Kidney tubule cell (primary cell): Measurements from ENCODE around the gene NLRP1.

Source experiments
- DNase-seq: peaks from one replicate; pipeline ENCODE4 v3.0.0-alpha.2; 2018; ENCODE audit warnings: low spot score

The NLRP1 gene

DNA sequence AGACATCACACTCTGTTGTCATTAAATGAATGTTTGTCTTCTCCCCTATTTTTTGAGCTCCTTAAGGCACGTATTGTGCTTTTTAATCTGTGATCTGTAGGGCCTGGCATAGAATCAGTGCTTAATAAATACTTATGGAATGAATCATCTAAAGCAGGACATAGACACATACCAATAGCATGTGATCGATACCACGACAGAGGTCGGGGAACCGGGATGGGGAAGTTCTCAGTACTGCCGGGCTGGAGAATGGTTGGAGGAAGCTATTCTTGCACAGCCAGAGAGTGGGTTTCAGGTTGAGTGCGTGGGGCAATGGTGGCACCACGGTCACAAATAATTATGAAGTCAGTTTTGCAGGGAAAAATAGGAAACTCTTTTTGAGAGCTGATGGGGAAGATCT lies 26.8 kb downstream of the NLRP1 start:
- peak; percentile 89 for DNase-seq

DNA sequence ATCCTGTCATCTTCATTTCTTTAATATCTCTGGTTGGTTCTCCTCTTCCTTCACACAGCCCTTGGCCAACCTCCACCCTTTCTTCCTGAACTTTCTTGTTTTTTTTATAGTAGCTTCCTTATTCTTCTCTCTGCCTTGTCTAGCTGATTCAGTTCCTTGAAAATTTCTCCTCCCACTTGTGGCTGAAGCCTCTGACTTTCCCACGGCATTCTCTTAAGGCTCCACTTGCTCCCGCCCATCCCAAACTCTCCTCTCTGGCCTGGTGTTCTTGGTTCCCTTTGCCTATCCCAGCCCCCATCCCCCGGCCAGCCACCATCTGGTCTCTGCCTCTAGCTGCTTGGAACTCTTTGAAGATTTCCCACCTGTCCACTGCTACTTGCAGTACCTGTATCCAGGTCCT lies 29.1 kb downstream of the NLRP1 start:
- DNase-seq = peak; percentile 93

DNA sequence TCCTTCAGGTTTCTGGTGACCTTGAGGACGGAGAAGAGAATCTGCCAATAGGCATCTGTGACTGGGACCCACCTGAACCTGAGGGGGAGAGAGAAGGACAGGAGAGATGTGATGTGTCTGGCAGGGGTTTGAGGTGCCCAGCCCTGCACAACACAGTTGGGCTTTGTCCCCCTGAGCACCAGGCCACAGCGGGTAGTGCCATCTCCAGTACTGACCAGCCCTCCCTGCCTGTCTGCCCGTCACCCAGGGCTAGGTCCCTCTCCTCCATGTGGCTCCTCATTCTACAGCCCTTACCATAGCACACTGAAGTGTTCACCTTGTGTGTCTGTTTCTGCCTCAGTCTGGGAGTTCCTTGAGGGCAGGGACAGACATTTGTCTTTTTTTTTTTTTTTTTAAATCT lies 30.8 kb downstream of the NLRP1 start:
- DNase-seq = no peak

DNA sequence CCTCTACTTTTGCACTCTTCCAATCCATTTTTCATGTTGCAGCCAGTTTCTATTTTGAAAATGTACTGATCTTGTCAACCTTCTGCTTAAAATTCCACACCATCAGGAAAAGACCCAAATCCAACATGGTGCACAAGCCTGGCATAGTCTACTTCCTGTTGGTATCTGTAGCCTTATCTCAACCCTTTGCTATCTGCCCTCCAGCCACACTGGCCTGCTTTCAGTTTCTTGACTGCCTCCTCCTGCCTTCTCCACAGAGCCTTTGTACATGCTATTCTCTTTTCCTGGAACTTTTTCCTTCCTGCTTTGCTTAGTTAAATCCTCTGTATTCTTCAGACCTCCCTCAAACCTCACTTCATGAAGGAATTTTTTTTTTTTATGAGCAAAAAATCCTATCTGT lies 31.5 kb downstream of the NLRP1 start:
- DNase-seq = peak; percentile 13

DNA sequence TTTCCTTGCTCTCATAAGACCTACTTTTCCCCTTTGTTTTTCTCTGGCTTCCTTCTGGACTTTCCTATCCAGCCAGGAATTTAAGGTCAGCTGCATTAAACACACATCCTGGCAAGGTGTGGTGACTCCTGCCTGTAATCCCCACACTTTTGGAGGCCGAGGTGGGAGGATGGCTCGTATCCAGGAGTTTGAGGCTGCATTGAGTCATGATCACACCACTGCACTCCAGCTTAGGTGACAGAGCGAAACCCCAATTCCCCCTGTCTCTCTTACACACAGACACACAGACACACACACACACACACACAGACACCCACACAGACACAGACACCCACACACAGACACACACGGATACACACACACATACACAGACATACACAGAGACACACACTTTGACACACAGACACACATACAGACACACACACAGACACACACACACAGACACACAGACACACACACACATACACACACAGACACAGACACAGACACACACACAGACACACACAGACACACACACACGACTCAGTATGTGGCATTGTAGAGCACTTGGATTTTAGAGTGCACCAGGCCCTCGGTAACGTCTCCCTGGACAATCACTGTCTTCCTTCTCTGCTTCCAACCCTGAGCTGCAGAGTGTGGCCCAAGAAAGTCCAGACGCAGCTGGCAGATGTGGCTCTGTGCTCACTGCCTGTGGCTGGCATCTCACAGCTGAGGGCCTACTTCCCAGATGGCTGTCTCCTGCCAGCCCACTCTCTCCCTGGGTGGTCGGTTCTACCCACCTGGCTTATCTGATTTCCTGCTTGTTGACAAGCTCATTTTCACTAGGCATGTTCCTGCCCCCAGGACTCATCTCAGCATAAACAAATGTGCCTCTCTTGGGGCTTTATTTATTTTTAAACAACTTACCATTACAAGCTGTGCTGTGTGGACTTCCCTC lies 39.0 kb downstream of the NLRP1 start:
- peak; percentile 45 for DNase-seq

DNA sequence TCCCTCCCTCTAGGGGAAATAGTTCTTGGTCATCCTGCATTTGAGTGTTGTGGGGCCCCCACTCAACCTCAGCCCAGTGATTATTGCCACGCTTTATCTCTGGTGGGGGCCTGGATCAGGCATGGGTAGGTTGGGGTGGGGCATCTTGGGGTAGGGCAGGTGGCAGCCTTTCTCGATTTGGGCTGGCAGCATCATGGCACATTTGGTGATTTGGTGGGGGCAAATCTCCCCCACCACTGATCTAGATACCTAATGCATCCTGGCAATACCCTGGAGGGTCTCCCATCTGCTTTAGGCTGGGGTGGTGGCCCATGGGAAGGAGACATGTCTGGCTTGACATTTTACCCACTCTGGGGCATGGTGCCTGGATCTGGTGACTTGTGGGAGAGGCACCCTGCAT lies 40.2 kb downstream of the NLRP1 start:
- no peak for DNase-seq

DNA sequence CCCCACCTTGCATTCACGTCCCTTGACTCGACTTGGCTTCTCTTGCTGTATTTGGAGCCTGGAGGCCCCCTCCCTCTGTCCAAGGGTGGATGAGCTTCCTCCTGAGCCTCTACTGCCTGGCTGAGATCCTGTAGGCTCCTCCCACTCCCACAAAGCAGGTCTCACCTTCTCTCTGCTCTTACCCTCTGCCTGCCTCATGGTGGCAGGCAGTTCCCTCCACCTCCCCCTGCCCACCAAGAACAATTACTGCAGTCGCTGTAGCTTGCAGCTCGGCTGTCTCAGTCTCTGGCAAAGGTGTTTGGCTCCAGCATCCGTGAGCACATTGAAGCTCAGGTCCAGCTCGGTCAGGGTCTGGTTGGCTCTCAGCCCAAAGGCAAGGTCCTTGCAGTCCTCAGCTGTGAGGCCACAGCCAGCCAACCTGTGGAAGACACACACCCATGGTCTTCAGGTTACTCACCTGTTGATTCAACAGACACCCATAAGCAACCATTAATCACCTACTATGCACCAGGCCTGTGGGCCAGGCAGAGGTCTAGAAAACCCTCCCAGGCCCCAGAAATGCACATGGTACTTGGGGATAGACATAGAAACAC lies 42.6 kb downstream of the NLRP1 start:
- peak; percentile 9 for DNase-seq

DNA sequence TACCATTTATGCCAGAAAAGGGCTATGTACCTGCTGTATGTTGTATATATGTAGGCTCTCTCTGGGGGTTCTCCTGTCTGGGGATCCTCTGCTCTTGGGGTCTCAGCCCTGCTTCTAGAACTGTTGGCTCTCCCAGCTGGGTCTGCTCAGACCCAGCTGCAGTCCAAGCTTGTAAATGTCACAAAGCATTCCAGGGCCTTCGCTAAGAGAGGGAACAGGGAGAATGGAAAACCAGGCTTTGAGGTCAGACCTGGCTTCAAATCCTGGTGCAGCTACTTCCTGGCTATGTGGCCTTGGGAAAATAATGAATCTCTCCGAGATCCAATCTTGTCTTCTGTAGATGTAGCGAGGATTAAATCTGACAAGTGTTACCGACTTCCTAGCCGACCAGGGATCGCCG lies 44.0 kb downstream of the NLRP1 start:
- DNase-seq = no peak

DNA sequence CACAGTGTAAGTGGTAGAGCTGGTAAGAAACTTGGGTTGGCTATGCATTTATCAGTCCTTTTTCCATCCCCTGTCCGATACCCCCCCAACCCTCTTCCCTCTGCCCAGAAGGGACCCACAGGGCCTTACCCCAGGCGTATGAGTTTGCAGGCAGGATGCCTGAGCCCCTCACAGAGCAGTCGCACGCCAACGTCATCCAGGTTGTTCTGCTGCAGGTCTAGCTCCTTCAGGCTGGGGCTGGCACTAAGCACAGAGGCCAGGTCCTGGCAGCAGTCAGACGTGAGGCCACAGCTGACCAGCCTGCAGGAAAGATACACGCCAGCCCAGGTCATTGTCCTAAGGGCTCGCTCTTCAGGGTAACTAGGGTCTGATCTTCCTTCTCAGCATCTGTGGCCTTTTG lies 45.0 kb downstream of the NLRP1 start:
- DNase-seq = no peak

DNA sequence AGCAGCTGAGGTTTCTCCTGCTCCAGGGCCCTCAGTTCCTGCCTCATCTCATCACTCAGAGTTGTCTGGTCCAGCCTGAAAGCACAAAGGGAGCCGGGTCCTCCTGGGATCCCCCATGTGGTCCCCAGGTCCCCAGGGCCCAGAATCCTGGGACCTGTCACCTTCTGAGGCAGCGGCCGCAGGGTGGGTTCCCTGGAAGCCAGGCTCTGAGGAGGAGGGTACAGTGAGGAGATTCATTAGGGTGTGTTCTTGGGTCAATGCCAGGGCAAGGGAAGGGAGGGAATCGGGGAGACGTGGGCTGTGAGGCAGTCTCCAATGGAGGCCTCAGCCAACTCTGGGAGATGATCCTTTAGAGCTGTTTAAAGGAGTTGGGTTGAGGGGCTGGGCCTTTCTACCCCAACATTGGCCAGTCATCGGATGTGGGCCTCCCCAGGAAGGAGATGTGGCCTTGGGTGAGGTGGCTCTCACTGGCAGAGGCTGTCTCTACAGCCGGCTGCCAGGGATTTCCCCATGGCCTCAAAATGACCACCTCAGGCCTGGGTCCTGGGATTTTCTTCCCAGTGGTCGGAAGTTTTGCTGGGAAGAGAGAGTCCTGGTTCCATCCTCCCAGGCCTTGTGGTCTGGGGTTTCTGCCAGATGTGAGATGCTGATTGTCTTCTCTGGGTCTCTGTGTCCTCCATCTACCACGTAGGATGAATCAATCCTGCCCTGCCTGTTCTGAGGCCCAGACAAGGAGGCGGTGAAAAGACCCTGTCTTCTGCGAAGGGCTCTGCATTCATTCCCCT lies 47.3 kb downstream of the NLRP1 start:
- DNase-seq = peak; percentile 24

DNA sequence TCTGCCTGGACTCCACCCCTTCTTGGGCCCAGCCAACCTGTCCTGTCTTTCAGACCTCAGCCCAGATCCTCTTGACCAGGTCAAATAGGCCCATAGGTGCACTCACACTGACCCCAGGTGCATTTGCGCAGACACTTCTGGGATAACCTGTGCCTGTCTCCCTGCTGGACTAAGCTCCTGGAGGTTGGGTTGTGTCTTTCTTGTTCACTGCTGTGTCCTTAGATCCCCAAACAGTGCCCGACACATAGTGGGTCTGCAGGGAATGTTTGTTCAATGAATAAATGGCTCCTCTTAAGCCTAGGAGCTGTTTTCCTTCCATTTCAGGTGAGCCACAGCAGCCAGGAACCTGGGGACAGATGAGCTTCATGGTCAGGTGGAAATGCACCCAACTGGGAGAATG lies 48.9 kb downstream of the NLRP1 start:
- DNase-seq = no peak

DNA sequence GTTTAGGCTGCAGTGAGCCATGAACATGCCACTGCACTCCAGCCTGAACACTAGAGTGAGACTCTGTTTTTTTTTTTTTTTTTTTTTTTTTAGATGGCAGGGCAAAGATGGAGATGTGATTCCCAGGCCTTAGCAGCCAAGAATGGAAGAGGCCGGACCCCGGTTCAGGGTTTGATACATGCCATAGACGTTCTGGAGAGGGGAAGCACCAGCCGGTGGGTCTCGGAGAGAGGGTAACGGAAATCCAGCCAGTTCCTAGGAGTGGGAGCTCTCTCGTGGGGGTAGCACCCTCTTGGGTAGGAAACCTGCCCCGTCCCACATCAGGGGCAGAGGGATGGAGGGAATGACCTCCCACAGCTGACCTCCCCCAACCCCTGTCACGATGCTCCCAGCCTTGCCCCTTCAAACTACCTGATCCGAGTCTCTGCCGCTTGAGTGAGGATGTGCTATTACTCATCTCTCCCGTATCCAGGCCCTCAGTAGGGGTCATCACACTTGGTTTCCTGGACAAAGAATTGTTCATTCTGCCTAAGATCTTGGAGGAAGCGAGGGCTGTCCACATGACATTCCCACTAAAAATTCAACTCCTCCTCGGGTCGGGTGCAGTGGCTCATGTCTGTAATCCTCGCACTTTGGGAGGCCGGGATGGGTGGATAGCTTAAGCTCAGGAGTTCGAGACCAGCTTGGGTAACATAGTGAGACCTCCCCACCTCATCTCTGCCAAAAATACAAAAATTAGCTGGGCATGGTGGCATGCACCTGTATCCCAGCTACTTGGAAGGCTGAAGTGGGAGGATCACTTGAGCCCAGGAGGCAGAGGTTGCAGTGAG lies 50.6 kb downstream of the NLRP1 start:
- DNase-seq = peak; percentile 88

DNA sequence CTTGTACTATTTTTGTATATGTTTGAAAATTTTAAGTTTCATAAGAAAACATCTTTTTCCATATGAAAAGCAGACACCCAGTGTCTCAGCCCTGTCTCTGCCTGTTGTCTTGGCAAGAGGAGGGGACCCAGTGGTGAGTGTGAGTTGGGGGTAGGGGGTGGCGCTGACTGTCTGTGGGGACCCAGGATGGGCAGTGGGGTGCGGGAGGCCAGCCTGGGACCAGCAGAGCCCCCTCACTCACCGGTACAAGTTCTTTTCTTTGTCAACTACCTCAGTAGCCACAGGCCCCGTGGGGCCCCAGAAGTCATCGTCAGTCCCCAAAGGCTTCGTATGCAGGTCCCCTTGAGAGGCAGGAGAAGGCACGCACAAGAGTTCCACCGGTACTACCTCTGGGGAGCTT lies 51.7 kb downstream of the NLRP1 start:
- no peak for DNase-seq

DNA sequence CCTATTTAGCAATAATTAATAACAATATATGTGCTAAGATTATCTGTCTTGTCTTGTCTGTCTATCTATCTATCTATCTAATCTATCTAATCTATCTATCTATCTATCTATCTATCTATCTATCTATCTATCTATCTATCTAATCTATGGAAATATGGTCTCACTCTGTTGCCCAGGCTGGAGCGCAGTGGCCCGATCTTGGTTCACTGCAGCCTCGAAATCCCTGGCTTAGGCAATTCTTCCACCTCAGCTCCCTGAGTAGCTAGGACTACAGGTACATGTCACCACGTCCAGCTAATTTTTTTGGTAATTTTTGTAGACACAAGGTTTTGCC lies 53.3 kb downstream of the NLRP1 start:
- DNase-seq = no peak

DNA sequence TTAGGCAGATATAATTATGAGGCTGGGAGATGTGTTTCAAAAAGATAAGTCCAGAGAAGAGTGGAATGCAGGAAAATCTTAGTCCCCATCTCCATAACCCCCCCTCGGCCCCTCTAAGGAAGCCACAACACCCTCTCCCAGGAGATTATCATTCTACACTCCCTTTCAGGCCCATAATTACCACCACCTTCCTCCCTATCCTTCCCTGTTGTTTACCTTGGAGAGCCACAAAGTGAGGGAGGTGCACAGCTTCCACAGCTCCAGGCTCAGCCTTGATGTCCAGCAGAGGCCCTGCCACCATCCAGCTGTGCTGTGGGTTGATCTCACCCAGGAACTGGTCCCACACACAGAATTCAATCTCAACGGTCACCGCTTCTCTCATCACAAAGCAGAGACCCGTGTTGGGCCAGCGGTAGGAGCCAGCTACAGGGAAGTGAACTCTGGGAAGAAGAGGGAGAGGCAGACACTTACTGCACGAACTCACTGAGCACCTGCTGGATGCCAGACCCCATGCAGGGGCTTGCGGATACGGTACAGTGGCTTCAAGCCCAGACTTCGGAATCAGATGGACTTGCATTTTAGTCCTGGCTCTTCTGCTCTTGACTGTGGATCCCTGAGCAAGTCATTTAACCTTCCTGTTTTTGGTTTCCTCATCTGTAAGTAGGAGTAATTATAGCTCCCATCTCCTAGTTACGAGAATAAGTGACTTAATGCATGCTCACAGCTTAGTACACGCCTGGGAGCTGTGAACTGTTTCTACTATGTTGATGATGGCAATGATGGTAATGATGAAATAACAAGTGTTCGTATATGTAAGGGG lies 53.8 kb downstream of the NLRP1 start:
- DNase-seq = no peak

DNA sequence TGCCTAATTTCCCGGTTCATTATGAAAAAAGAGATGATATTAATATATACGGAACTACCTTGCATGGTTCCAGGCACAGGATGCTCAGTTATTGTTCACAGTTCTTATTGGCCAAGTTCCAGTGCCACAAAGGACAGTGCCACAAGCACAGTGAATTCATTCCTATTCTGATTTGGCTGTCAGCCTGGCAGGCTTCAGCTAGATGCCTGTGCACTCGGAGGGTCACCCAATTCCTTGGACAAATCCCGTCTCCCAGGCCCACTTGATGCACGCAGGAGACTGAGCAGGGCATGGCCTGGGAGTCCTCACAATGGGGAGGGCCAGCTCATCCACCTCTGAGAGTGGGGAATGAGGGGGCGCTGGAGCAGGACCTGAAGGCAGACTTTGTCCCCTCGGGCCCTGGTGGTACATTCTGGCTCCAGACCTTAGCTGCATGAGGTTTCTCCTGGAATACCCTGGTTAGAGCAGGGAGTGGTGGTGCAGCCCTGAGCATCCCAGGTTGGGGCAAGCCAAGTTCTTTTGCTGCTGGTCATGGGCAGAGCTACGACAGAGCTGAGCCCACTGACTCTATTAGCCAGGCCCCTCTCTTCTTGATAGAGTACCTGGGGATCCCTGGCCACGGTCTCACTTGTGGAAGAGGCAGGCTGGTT lies 56.6 kb downstream of the NLRP1 start:
- DNase-seq = no peak

DNA sequence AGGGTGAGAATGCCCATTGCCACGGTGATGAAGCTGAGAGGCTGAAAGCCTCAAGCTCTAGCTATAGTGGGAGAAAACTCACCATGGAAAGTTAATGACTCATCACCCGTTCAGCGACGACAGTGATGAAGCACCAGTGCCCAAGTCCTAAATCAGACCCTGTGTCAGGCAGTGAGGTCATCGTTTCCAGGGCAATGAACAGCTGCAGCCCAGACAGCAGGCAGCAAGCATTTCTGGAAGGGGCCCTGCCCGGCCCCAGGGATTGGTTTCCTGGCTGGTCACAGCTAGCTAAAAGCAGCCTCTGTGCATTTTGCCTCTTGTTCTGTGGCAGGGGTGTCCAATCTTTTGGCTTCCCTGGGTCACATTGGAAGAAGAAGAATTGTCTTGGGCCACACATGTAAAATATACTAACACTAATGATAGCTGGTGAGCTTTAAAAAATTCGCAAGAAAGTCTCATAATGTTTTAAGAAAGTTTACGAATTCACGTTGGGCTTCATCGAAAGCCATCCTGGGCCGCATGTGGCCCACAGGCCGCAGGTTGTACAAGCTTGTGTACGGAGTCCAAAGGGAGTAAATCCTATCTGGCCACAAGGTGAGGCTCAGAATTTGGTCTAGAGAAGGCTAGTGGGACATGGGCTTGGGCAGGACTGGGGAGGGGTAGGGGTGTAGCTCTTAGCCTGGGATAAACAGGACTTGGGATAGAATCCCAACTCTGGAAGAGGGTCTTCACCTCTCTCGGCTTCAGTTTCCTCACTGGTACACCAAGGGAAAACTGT lies 57.3 kb downstream of the NLRP1 start:
- peak; percentile 98 for DNase-seq

DNA sequence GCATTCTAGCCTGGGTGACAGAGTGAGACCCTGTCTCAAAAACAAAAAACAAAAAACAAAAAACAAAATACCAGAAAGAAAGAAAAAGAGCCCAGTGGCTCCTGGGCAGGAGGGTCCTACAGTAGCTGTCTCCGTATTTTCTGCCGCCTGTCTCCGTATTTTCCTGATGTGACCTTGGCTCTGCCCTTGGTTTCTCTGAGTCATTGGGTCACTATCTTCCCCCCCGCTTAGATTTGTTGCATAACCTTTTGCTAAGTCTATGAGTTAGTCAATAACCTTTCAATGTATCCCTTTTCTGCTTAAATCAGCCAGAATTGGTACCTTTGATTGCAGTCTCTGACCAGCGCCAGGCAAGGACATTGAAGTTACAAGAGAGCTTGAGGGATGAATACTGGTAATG lies 61.1 kb downstream of the NLRP1 start:
- DNase-seq = no peak

DNA sequence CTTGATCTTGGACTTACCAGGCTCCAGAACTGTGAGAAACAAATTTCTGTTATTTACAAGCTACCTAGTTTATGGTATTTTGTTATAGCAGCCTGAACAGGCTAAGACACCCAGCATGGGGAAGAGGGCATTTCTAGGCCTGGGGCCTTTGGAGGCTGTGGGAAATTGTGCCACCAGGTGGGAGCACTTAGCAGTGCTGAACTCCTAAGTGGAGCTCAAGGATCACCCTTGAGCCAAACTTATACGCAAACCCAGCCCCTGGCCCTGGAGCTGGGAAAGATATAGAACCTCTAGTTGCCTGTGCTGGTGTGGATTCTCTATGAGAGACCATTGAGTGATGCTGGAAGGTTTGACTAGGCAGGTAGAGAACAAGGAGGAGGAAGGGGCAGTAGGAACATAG lies 61.8 kb downstream of the NLRP1 start:
- DNase-seq = no peak
